Skeletal muscle cell (primary cell): ENCODE results near the gene PROX1.

Experiments
- DNase-seq: peaks from one replicate; pipeline ENCODE4 v3.0.0-alpha.2; 2010; ENCODE audit warnings: low read depth
- H3K4me3 ChIP-seq: 2 replicates; pipeline ENCODE4 v1.5.1; 2011; ENCODE audit warnings: low read depth, mild to moderate bottlenecking, control low read depth, low read length, moderate library complexity

PROX1 gene

GRCh38 chr1:213996320-213997037 lies 8.7 kb downstream of the PROX1 start:
- H3K4me3 ChIP-seq = peak overlapping the region; percentile 22
- no peak for DNase-seq

GRCh38 chr1:213997038-213997771 lies 9.4 kb downstream of the PROX1 start:
- DNase-seq = no peak
- peak overlapping the region; percentile 22 for H3K4me3 ChIP-seq

GRCh38 chr1:213997772-213998107 lies 10.0 kb downstream of the PROX1 start:
- no peak for DNase-seq
- no peak overlapping the region for H3K4me3 ChIP-seq

- DNase-seq = no peak
- no peak overlapping the region for H3K4me3 ChIP-seq
Observed at GRCh38 chr1:213998785-213999184, 11.0 kb downstream of the PROX1 start.

GRCh38 chr1:213999732-214000131 lies 12.0 kb downstream of the PROX1 start:
- no peak overlapping the region for H3K4me3 ChIP-seq
- no peak for DNase-seq

GRCh38 chr1:214002060-214002459 lies 14.3 kb downstream of the PROX1 start:
- no peak overlapping the region for H3K4me3 ChIP-seq
- no peak for DNase-seq

GRCh38 chr1:214002472-214002871 lies 14.7 kb downstream of the PROX1 start:
- H3K4me3 ChIP-seq = no peak overlapping the region
- no peak for DNase-seq

- H3K4me3 ChIP-seq = no peak overlapping the region
- DNase-seq = no peak
Observed at GRCh38 chr1:214003233-214003632, 15.5 kb downstream of the PROX1 start.

- no peak for DNase-seq
- H3K4me3 ChIP-seq = no peak overlapping the region
Observed at GRCh38 chr1:214004014-214004413, 16.2 kb downstream of the PROX1 start.

- no peak overlapping the region for H3K4me3 ChIP-seq
- no peak for DNase-seq
Observed at GRCh38 chr1:214004795-214005194, 17.0 kb downstream of the PROX1 start.

GRCh38 chr1:214005708-214006107 lies 17.9 kb downstream of the PROX1 start:
- DNase-seq = no peak
- H3K4me3 ChIP-seq = no peak overlapping the region

GRCh38 chr1:214006845-214007244 lies 19.1 kb downstream of the PROX1 start:
- no peak for DNase-seq
- H3K4me3 ChIP-seq = no peak overlapping the region

GRCh38 chr1:214008347-214008746 lies 20.6 kb downstream of the PROX1 start:
- no peak for DNase-seq
- no peak overlapping the region for H3K4me3 ChIP-seq

GRCh38 chr1:214008791-214009422 lies 21.1 kb downstream of the PROX1 start:
- no peak overlapping the region for H3K4me3 ChIP-seq
- DNase-seq = no peak

- no peak for DNase-seq
- H3K4me3 ChIP-seq = no peak overlapping the region
Observed at GRCh38 chr1:214009423-214010196, 21.8 kb downstream of the PROX1 start.

GRCh38 chr1:214010197-214010573 lies 22.4 kb downstream of the PROX1 start:
- no peak overlapping the region for H3K4me3 ChIP-seq

GRCh38 chr1:214010717-214011116 lies 22.9 kb downstream of the PROX1 start:
- no peak overlapping the region for H3K4me3 ChIP-seq
- DNase-seq = no peak

More at GRCh38 chr1:214010197-214010573, 22.4 kb downstream of the PROX1 start:
- DNase-seq = no peak

- DNase-seq = no peak
- H3K4me3 ChIP-seq = no peak overlapping the region
Observed at GRCh38 chr1:214012418-214012817, 24.6 kb downstream of the PROX1 start.

GRCh38 chr1:214013614-214014377 lies 26.0 kb downstream of the PROX1 start:
- H3K4me3 ChIP-seq = no peak overlapping the region
- DNase-seq = no peak
